HCT116 (cell line): ENCODE results near the gene ICE1. TPM values are rescaled to one million over a fixed set of nuclear protein-coding genes. Genes with fewer than 3 reads are reported as not detected.

ENCODE experiments used
- ATAC-seq: fragments of 200-7000 bp; cut with Tn5 transposase; 2 replicates; pipeline ENCODE4 v1.9.1; 2020; ENCODE audit warnings: mild to moderate bottlenecking, moderate library complexity
- BruUV-seq: library from RNA; stranded (reverse); fragments of 400-500 nt; replicated peaks from 2 replicates; lab custom pipeline; 2021; lab: Mats Ljungman, UMichigan
- CTCF ChIA-PET: fragments of 300-600 bp; sonication (Branson Sonifier 250); formaldehyde crosslinking; loops from one replicate; lab custom pipeline; 2021; ENCODE audit warnings: antibody characterized with exemption; lab: Charles Lee
- POLR2A ChIA-PET: fragments of 300-600, 350-600 bp; sonication (Branson Sonifier 250); formaldehyde crosslinking; loops from one replicate; lab custom pipeline; 2021; ENCODE audit warnings: antibody characterized with exemption; lab: Charles Lee
- RAD21 ChIA-PET, 2 experiments: fragments of 300-600 bp; sonication (Branson Sonifier 250); formaldehyde crosslinking; loops; one replicate each; lab custom pipeline; 2023; ENCODE audit warnings: low total read pairs in 2 of 2; ENCODE audit not compliant: uncharacterized antibody in 2 of 2, unreplicated experiment in 2 of 2, low non-redundant PET in 1 of 2; lab: Charles Lee
- DNase-seq: peaks from one replicate; pipeline ENCODE4 v3.0.0-alpha.2; 2010; ENCODE audit warnings: low read depth, low spot score
- H2AFZ ChIP-seq: fragments of 200-600 bp; shearing (Covaris generic), sonication (generic); 2 replicates; pipeline ENCODE4 v1.6.1; 2017; ENCODE audit warnings: low read depth, mixed run types, mixed read lengths, antibody characterized with exemption, low read length; ENCODE audit not compliant: poor library complexity, severe bottlenecking
- H3K27ac ChIP-seq: 2 replicates; pipeline ENCODE4 v1.5.1; 2012; ENCODE audit warnings: low read depth, low read length
- H3K27me3 ChIP-seq: fragments of 200-600 bp; sonication (generic); 2 replicates; pipeline ENCODE4 v1.6.1; 2016; ENCODE audit warnings: mixed run types, low read length, mixed read lengths; ENCODE audit not compliant: insufficient read depth
- H3K36me3 ChIP-seq, 2 experiments: fragments of 200-500 bp in 1 of 2; fragments of 200-600 bp in 1 of 2; sonication (Bioruptor generic) in 1 of 2; sonication (generic) in 1 of 2; 2 replicates each; pipeline versions ENCODE4 v1.5.1 to v1.6.1; 2014 to 2016; ENCODE audit warnings: low read length in 2 of 2, inconsistent platforms in 1 of 2, mixed read lengths in 1 of 2, mixed run types in 1 of 2; ENCODE audit not compliant: insufficient read depth in 2 of 2, control insufficient read depth in 1 of 2
- H3K4me1 ChIP-seq, 2 experiments: fragments of 200-600 bp in 1 of 2; sonication (generic) in 1 of 2; 2 replicates each; pipeline versions ENCODE4 v1.5.1 to v1.6.1; 2012 to 2017; ENCODE audit warnings: low read length in 2 of 2, inconsistent platforms in 1 of 2, mild to moderate bottlenecking in 1 of 2, mixed read lengths in 1 of 2, mixed run types in 1 of 2, moderate library complexity in 1 of 2; ENCODE audit not compliant: insufficient read depth in 2 of 2, control insufficient read depth in 1 of 2
- H3K4me2 ChIP-seq: fragments of 200-600 bp; sonication (generic); 2 replicates; pipeline ENCODE4 v1.6.1; 2017; ENCODE audit warnings: mixed run types, low read length, mixed read lengths
- H3K4me3 ChIP-seq, 2 experiments: fragments of 200-600 bp in 1 of 2; sonication (generic) in 1 of 2; replicated peaks in 1 of 2; 2 replicates each; pipeline ENCODE4 v1.5.1; 2011 to 2016; ENCODE audit warnings: low read length in 2 of 2, control low read depth in 1 of 2, low read depth in 1 of 2, mild to moderate bottlenecking in 1 of 2, mixed read lengths in 1 of 2, mixed run types in 1 of 2
- H3K79me2 ChIP-seq: fragments of 200-600 bp; sonication (generic); 2 replicates; pipeline ENCODE4 v1.6.1; 2017; ENCODE audit warnings: mild to moderate bottlenecking, mixed run types, low read length, moderate library complexity, mixed read lengths; ENCODE audit not compliant: insufficient read depth
- H3K9ac ChIP-seq: fragments of 200-600 bp; sonication (generic); 2 replicates; pipeline ENCODE4 v1.6.1; 2016; ENCODE audit warnings: low read length, mixed read lengths
- H3K9me2 ChIP-seq: fragments of 200-600 bp; sonication (generic), shearing (Covaris generic); 2 replicates; pipeline ENCODE4 v1.6.1; 2017; ENCODE audit warnings: mixed run types, mild to moderate bottlenecking, moderate library complexity; ENCODE audit not compliant: insufficient read depth
- H3K9me3 ChIP-seq, 2 experiments: fragments of 200-500 bp in 1 of 2; fragments of 200-600 bp in 1 of 2; sonication (Bioruptor generic) in 1 of 2; sonication (generic) in 1 of 2; 2 replicates each; pipeline ENCODE4 v1.6.1; 2014 to 2017; ENCODE audit warnings: low read length in 2 of 2, mixed read lengths in 2 of 2, inconsistent platforms in 1 of 2, low read depth in 1 of 2, mild to moderate bottlenecking in 1 of 2, mixed run types in 1 of 2, moderate library complexity in 1 of 2; ENCODE audit not compliant: control insufficient read depth in 1 of 2, insufficient read depth in 1 of 2
- H4K20me1 ChIP-seq: fragments of 200-600 bp; sonication (generic), shearing (Covaris generic); 2 replicates; pipeline ENCODE4 v1.6.1; 2017; ENCODE audit warnings: mixed run types, mild to moderate bottlenecking, moderate library complexity; ENCODE audit not compliant: insufficient read depth
- CBX3 ChIP-seq: IDR thresholded peaks from 2 replicates; pipeline ENCODE4 v1.6.1; 2012; ENCODE audit warnings: low read depth
- CEBPB ChIP-seq: IDR thresholded peaks from 2 replicates; pipeline ENCODE4 v1.6.1; 2012; ENCODE audit warnings: low read depth
- CTCF ChIP-seq, 3 experiments: fragments of 200-600 bp in 1 of 3; sonication (generic) in 1 of 3; IDR thresholded peaks in 2 of 3; conservative IDR thresholded peaks in 1 of 3; 2 replicates each; pipeline ENCODE4 v1.5.1; 2012 to 2017; ENCODE audit warnings: low read depth in 2 of 3, low read length in 2 of 3, antibody characterized with exemption in 1 of 3, borderline replicate concordance in 1 of 3, control low read depth in 1 of 3, mild to moderate bottlenecking in 1 of 3, mixed read lengths in 1 of 3, mixed run types in 1 of 3, moderate library complexity in 1 of 3; ENCODE audit not compliant: insufficient read depth in 1 of 3
- EGR1 ChIP-seq: IDR thresholded peaks from 2 replicates; pipeline ENCODE4 v1.6.1; 2012; ENCODE audit warnings: low read depth
- ELF1 ChIP-seq: IDR thresholded peaks from 2 replicates; pipeline ENCODE4 v1.6.1; 2012; ENCODE audit warnings: low read depth, borderline replicate concordance
- EZH2phosphoT487 ChIP-seq: fragments of 200-600 bp; IDR thresholded peaks from 2 replicates; pipeline ENCODE4 v1.6.1; 2018; ENCODE audit warnings: antibody characterized with exemption, borderline replicate concordance
- FOSL1 ChIP-seq: IDR thresholded peaks from 2 replicates; pipeline ENCODE4 v1.6.1; 2012; ENCODE audit warnings: low read depth
- JUND ChIP-seq: IDR thresholded peaks from 2 replicates; pipeline ENCODE4 v1.6.1; 2012
- MAX ChIP-seq: IDR thresholded peaks from 2 replicates; pipeline ENCODE4 v1.6.1; 2012
- POLR2A ChIP-seq: IDR thresholded peaks from 2 replicates; pipeline ENCODE4 v1.7.0; 2011; ENCODE audit warnings: borderline replicate concordance; ENCODE audit not compliant: insufficient read depth, insufficient read length; ENCODE audit errors: extremely low read depth
- POLR2AphosphoS5 ChIP-seq: IDR thresholded peaks from 2 replicates; pipeline ENCODE4 v1.6.1; 2011; ENCODE audit warnings: mild to moderate bottlenecking, low read depth, low read length, moderate library complexity
- SRF ChIP-seq: IDR thresholded peaks from 2 replicates; pipeline ENCODE4 v1.6.1; 2012; ENCODE audit warnings: low read depth
- TCF7L2 ChIP-seq: IDR thresholded peaks from 2 replicates; pipeline ENCODE4 v1.7.0; 2011; ENCODE audit warnings: borderline replicate concordance, inconsistent platforms; ENCODE audit not compliant: insufficient read depth, insufficient read length; ENCODE audit errors: extremely low read depth
- ZNF274 ChIP-seq: fragments of 200-500 bp; sonication (Bioruptor generic); IDR thresholded peaks from 2 replicates; pipeline ENCODE4 v1.6.1; 2014; ENCODE audit warnings: mild to moderate bottlenecking, low read depth, low read length, inconsistent platforms
- intact Hi-C: fragments of 100-400 bp; cut with micrococcal nuclease; formaldehyde crosslinking; loops from 2 replicates; pipeline ENCODE4 v1.10.0; 2022
- total RNA-seq: library from RNA; stranded (reverse); gene quantifications from one replicate; pipeline ENCODE4 v1.2.1, GENCODE V29; 2021; ENCODE audit not compliant: unreplicated experiment
- TF ChIP-seq, protein P1 (sequence below): IDR thresholded peaks from 2 replicates; pipeline ENCODE4 v1.6.1; 2012

ICE1 gene
- total RNA-seq, 1 experiment from 2014 or later = 30.0 TPM

GRCh38 chr5:5464036-5464715, 41.7 kb downstream of the ICE1 start:
- no peaks in the 10 kb centered on the region for H3K9me3 ChIP-seq
- H3K27me3 ChIP-seq = no peaks in the 10 kb centered on the region
- H2AFZ ChIP-seq = no peak overlapping the region
- BruUV-seq = no TSS peak
- H3K27ac ChIP-seq = no peak overlapping the region
- H3K79me2 ChIP-seq = no peaks in the 10 kb centered on the region; the same call in 1 of the 2 replicates
- no peak overlapping the region for H3K9ac ChIP-seq
- DNase-seq = no peak
- RAD21 ChIA-PET = no interaction called here
- H3K36me3 ChIP-seq = peaks cover 15 to 41% of the 10 kb centered on the region in 2 experiments
- intact Hi-C loops = no loop called here
- H3K9me2 ChIP-seq = no peaks in the 10 kb centered on the region
- CTCF ChIA-PET = no interaction called here
- H3K4me1 ChIP-seq = no peaks in the 10 kb centered on the region
- no peak overlapping the region for H3K4me3 ChIP-seq
- TF ChIP-seq CEBPB (no peak), EZH2phosphoT487 (no peak), POLR2AphosphoS5 (no peak), POLR2A (no peak), ZNF274 (no peak), ELF1 (no peak), TCF7L2 (no peak), SRF (no peak), MAX (no peak), CBX3 (no peak), JUND (no peak), EGR1 (no peak), FOSL1 (no peak), CTCF (IDR thresholded peaks at IDR 0.05 in 2 of 3, conservative IDR thresholded peaks at IDR 0.05 in 1 of 3; ENCODE audit: borderline replicate concordance in 1 of 3, insufficient read depth in 1 of 3, low read depth in 2 of 3, low read length in 2 of 3) (no peak)
- TF ChIP-seq, protein P1, sequence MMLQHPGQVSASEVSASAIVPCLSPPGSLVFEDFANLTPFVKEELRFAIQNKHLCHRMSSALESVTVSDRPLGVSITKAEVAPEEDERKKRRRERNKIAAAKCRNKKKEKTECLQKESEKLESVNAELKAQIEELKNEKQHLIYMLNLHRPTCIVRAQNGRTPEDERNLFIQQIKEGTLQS = no peak
- no peaks in the 10 kb centered on the region; the same call in 1 of the 2 replicates for H4K20me1 ChIP-seq
- no peak for ATAC-seq
- H3K4me2 ChIP-seq = no peak overlapping the region
- POLR2A ChIA-PET = no interaction called here
